ENCODE measurements around the gene CDR2.

DNA sequence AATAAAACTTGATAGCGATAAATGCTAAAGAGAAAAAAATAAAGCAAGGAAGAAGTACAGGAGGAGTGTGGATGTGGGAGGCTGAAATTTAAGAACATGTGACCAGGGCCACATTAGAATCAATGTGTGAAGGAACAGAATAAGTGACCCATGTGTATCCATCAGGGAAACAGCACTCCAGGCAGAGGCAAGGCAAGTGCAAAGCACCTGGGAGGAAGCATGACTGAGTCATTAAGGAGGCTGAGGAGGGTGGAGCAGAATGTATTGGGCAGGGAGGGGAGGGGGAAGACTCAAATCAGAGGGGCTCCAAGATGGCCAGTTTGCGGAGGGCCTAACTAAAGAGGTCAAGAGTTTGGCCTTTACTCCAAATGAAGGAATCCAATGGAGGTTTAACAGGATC is 8.0 kb downstream of the CDR2 start:
- TF ChIP-seq, protein P1, sequence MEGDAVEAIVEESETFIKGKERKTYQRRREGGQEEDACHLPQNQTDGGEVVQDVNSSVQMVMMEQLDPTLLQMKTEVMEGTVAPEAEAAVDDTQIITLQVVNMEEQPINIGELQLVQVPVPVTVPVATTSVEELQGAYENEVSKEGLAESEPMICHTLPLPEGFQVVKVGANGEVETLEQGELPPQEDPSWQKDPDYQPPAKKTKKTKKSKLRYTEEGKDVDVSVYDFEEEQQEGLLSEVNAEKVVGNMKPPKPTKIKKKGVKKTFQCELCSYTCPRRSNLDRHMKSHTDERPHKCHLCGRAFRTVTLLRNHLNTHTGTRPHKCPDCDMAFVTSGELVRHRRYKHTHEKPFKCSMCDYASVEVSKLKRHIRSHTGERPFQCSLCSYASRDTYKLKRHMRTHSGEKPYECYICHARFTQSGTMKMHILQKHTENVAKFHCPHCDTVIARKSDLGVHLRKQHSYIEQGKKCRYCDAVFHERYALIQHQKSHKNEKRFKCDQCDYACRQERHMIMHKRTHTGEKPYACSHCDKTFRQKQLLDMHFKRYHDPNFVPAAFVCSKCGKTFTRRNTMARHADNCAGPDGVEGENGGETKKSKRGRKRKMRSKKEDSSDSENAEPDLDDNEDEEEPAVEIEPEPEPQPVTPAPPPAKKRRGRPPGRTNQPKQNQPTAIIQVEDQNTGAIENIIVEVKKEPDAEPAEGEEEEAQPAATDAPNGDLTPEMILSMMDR (IDR thresholded peaks at IDR 0.05): no peak
- no peak for TF ChIP-seq ZFX (IDR thresholded peaks at IDR 0.05; ENCODE audit: borderline replicate concordance)
